Measurements from ENCODE around the gene ZNF385B. TPM values are rescaled to one million over a fixed set of nuclear protein-coding genes. Genes with fewer than 3 reads are reported as not detected.

Gene ZNF385B
- polyA plus RNA-seq, 1 donor (not counting 4 experiments of a cell fraction or from before 2014, with no cell fraction given) = 0.17 TPM

DNA sequence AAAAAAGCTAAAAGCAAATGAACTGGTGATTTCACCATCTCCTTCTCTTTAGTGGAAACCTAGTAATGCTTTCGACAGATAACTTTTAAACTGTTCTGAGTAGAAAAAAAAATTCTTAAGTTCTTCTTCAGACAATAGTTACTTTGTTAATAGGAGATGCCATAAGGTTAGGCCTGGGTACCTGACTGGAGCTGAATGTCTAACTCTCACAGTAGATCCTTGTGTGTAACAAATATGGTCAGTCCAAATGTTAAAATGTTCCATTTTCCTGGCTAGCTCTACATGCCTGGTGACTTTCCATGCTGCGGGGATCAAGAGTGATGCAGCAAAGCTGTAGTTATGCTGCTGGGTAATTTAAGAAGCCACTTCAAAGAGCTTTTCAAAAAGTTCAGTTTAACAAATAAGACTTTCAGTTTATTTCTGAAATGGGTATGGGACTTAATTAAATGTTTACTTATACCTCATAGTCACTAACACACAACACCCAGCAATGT lies 332.8 kb downstream of the ZNF385B start:
- Histone ChIP-seq H3K79me2 (ENCODE audit: control insufficient read depth, insufficient read depth, low read length) (no peaks in the 10 kb centered on the region), H4K20me1 (ENCODE audit: control insufficient read depth, extremely low read depth, insufficient read depth, low read length) (no peaks in the 10 kb centered on the region), H3K4me3 (ENCODE audit: control insufficient read depth in 2 of 3, extremely low read depth in 1 of 3, insufficient read depth in 2 of 3, low read depth in 1 of 3, low read length in 3 of 3) (no peak overlapping the region), H2AFZ (ENCODE audit: control insufficient read depth, low read length) (no peak overlapping the region), H3K27ac (ENCODE audit: control insufficient read depth, insufficient read depth, low read length) (no peak overlapping the region), H3K9me3 (ENCODE audit: control insufficient read depth, low read depth, low read length) (no peaks in the 10 kb centered on the region), H3K9me1 (ENCODE audit: control insufficient read depth, extremely low read depth, insufficient read depth, low read length) (no peaks in the 10 kb centered on the region), H3K4me2 (ENCODE audit: control insufficient read depth, extremely low read depth, insufficient read depth, low read depth, low read length) (no peak overlapping the region), H3K27me3 (ENCODE audit: control insufficient read depth, extremely low read depth, insufficient read depth, low read length) (no peaks in the 10 kb centered on the region), H3K9ac (ENCODE audit: control insufficient read depth, extremely low read depth, insufficient read depth, low read length) (no peak overlapping the region), H3K4me1 (ENCODE audit: control insufficient read depth, extremely low read depth, insufficient read depth, low read length) (no peaks in the 10 kb centered on the region), H3K36me3 (ENCODE audit: control insufficient read depth in 2 of 2, extremely low read depth in 1 of 2, insufficient read depth in 2 of 2, low read length in 2 of 2) (no peaks in the 10 kb centered on the region)
- no peak for TF ChIP-seq EZH2 (IDR thresholded peaks at IDR 0.05; ENCODE audit: low read length)
- TF ChIP-seq, protein P1, sequence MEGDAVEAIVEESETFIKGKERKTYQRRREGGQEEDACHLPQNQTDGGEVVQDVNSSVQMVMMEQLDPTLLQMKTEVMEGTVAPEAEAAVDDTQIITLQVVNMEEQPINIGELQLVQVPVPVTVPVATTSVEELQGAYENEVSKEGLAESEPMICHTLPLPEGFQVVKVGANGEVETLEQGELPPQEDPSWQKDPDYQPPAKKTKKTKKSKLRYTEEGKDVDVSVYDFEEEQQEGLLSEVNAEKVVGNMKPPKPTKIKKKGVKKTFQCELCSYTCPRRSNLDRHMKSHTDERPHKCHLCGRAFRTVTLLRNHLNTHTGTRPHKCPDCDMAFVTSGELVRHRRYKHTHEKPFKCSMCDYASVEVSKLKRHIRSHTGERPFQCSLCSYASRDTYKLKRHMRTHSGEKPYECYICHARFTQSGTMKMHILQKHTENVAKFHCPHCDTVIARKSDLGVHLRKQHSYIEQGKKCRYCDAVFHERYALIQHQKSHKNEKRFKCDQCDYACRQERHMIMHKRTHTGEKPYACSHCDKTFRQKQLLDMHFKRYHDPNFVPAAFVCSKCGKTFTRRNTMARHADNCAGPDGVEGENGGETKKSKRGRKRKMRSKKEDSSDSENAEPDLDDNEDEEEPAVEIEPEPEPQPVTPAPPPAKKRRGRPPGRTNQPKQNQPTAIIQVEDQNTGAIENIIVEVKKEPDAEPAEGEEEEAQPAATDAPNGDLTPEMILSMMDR (optimal IDR thresholded peaks at IDR 0.05 in 1 of 3, IDR thresholded peaks at IDR 0.05 in 1 of 3, conservative IDR thresholded peaks at IDR 0.05 in 1 of 3; ENCODE audit: extremely low read depth in 1 of 3, insufficient read depth in 2 of 3, low read length in 3 of 3) = no peak
- dilution Hi-C loops (cut with MboI; ENCODE audit: extremely low pct_ligation_motif_present, low sequenced_read_pairs) = no loop called here
- no peak for DNase-seq (ENCODE audit: low read depth, low spot score)
- no peak for FAIRE-seq

DNA sequence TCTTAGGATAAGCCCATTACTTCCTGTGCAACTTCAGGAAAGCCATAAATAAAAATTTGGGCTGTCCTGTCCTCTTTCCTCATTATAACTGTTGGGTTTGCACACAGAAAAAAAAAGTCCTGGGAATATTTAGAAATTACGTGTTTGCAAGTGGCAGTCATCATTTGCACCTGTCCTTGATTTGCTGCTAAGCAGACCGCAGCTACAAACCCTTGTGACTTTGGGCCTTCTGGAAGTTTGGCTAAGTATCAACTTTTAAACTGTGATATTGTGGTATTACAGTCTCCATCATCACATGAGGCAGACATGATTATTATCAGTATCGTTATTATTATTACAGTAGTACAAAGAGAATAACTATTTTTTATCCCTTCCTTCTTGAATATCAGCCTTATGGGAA lies 336.1 kb downstream of the ZNF385B start:
- Histone ChIP-seq H3K27me3 (ENCODE audit: control insufficient read depth, extremely low read depth, insufficient read depth, low read length) (no peaks in the 10 kb centered on the region), H3K9ac (ENCODE audit: control insufficient read depth, extremely low read depth, insufficient read depth, low read length) (no peak overlapping the region), H3K9me1 (ENCODE audit: control insufficient read depth, extremely low read depth, insufficient read depth, low read length) (no peaks in the 10 kb centered on the region), H3K4me2 (ENCODE audit: control insufficient read depth, extremely low read depth, insufficient read depth, low read depth, low read length) (no peak overlapping the region), H3K9me3 (ENCODE audit: control insufficient read depth, low read depth, low read length) (no peaks in the 10 kb centered on the region), H3K4me1 (ENCODE audit: control insufficient read depth, extremely low read depth, insufficient read depth, low read length) (no peaks in the 10 kb centered on the region), H3K79me2 (ENCODE audit: control insufficient read depth, insufficient read depth, low read length) (no peaks in the 10 kb centered on the region), H3K27ac (ENCODE audit: control insufficient read depth, insufficient read depth, low read length) (no peak overlapping the region), H2AFZ (ENCODE audit: control insufficient read depth, low read length) (no peak overlapping the region), H4K20me1 (ENCODE audit: control insufficient read depth, extremely low read depth, insufficient read depth, low read length) (no peaks in the 10 kb centered on the region), H3K36me3 (ENCODE audit: control insufficient read depth in 2 of 2, extremely low read depth in 1 of 2, insufficient read depth in 2 of 2, low read length in 2 of 2) (no peaks in the 10 kb centered on the region), H3K4me3 (ENCODE audit: control insufficient read depth in 2 of 3, extremely low read depth in 1 of 3, insufficient read depth in 2 of 3, low read depth in 1 of 3, low read length in 3 of 3) (no peak overlapping the region)
- DNase-seq (ENCODE audit: low read depth, low spot score) (no peak), FAIRE-seq (no peak)
- TF ChIP-seq, protein P1 (optimal IDR thresholded peaks at IDR 0.05 in 1 of 3, IDR thresholded peaks at IDR 0.05 in 1 of 3, conservative IDR thresholded peaks at IDR 0.05 in 1 of 3; ENCODE audit: extremely low read depth in 1 of 3, insufficient read depth in 2 of 3, low read length in 3 of 3) = no peak
- TF ChIP-seq EZH2 (IDR thresholded peaks at IDR 0.05; ENCODE audit: low read length) = no peak
- dilution Hi-C loops (cut with MboI; ENCODE audit: extremely low pct_ligation_motif_present, low sequenced_read_pairs) = no loop called here
